Activated CD8-positive, alpha-beta memory T cell treated with anti-CD3 and anti-CD28 coated beads for 36 hours (primary cell): ENCODE measurements around the gene PRRX2. TPM values are rescaled to one million over a fixed set of nuclear protein-coding genes. Genes with fewer than 3 reads are reported as not detected.

Experiments used
- CTCF ChIA-PET: fragments of 350-600 bp; sonication (Branson Sonifier 250); formaldehyde crosslinking; loops from one replicate; lab custom pipeline; 2021; ENCODE audit warnings: antibody characterized with exemption; lab: Charles Lee
- POLR2A ChIA-PET: fragments of 350-600 bp; sonication (Branson Sonifier 250); formaldehyde crosslinking; loops from one replicate; lab custom pipeline; 2021; ENCODE audit warnings: antibody characterized with exemption; lab: Charles Lee
- total RNA-seq, 2 experiments: library from RNA; stranded (reverse); gene quantifications; one replicate each; pipeline ENCODE4 v1.2.3, GENCODE V29; 2021

PRRX2 gene
- total RNA-seq, 2 experiments from 2014 or later = 0.63 to 0.99 TPM

DNA sequence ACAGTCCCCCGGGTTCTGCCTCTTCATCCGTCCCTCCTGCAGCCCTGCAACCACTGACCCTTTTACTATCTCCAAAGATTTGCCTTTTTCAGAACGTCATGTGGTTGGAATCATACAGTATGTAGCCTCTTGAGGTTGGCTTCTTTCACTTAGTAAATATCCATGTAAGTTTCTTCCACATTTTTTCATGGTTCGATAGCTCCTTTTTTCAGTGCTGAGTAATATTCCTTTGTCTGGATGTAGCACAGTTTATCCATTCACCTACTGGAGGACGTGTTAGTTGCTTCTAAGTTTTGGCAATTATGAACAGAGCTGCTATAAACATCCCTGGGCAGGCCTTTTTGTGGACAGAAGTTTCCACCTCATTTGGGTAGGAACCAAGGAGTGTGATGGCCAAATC lies 27.1 kb downstream of the PRRX2 start:
- ChIA-PET CTCF (no interaction called here), POLR2A (no interaction called here)

DNA sequence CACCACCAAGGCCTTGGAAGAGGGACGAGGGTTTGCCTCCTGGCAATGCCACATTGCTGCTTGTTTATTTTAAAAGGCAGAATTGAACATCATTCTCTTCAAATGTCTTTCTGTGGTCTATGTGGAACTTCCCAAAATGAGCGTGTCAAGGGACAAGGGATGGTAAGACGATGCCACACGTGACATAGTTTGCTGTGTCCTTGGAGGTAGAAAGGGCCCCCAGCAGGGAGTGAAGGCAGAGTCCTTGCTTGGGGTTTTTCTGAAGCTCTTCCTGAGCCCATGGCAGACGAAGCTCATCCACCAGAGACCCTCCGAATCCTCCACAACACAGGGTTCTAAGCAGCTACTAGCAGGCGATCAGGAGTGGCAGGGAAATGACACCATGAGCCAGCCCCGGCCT lies 28.3 kb downstream of the PRRX2 start:
- ChIA-PET POLR2A (interaction anchor here (0.6 kb wide), 1 partner anchor 459 kb away, joined by 4 read pairs; no protein-coding TSS in a partner anchor), CTCF (no interaction called here)

GRCh38 chr9:129694243-129694646 lies 28.8 kb downstream of the PRRX2 start:
- POLR2A ChIA-PET = no interaction called here
- CTCF ChIA-PET = no interaction called here

- ChIA-PET CTCF (no interaction called here), POLR2A (interaction anchor here (0.7 kb wide), 1 partner anchor 403 kb away, joined by 3 read pairs; no protein-coding TSS in a partner anchor)
Observed at GRCh38 chr9:129695870-129696269, 30.4 kb downstream of the PRRX2 start.

DNA sequence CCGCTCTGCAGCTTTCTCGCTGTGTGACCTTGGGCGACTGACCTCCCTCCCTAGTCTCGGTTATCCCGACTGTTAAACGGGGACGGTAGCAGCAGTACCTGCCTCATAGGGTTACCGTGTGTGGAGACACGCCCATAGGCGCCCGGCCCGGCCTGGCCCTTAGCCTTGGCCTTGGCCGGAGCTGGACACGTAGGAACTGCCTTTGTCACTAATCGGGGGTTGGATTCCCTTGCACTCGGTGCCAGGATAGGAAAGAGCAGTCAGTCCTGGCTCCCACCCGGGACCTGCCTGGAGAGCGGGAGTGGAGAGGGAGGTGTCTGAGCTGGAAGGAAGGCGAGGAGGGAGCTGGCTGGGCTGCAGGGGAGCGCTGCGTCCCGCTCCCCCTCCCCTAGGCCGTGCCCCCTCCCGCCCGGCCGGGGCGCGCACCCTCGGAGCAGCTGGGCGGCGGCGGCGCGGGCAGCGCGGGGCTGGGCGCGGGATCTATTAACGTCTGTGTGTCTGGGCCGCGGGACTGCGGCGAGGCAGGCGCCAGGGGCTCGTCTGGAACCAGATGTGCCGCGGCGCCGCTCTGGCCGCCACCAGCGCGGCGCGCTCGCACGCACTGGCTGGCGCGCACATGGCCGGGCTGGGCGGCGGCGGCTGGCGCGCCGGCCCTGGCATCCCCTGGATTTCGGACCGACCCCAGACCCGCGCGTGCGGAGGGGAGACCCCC lies 31.7 kb downstream of the PRRX2 start:
- CTCF ChIA-PET = interaction anchor here (0.7 to 1.5 kb wide), 4 partner anchors 41 to 517 kb away, joined by 3 read pairs; no protein-coding TSS in a partner anchor
- POLR2A ChIA-PET = interaction anchor here (0.7 kb wide), 1 partner anchor 616 kb away, joined by 4 read pairs; the partner anchor contains the start of gene DOLPP1

GRCh38 chr9:129697656-129698253 lies 32.3 kb downstream of the PRRX2 start:
- CTCF ChIA-PET = interaction anchor here (0.8 to 1.5 kb wide), 3 partner anchors 40 to 518 kb away, joined by 3 read pairs; no protein-coding TSS in a partner anchor

DNA sequence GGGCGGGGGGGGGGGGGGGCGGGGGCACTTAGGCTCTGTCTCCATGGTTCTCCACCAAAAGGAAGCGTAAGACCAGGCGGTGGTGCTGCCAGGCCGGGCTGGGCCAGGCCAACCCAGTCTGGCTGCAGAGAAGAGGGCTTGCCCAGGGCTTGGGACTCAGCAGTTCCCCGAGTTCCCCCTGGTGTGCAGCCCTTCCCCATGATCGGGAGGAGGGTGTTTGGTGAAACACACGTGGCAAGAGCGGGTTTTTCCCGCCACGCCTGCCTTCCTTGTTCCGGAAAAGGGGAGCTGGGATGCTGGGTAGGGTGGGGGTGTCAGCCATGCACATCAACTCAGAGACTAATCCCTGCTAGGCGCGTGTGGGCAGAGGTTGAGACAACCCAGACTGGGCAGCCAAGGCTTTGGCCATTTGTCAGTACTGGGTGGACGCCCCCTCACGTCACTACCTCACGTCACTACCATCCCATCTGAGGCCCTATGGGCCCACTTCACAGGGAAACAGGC lies 32.9 kb downstream of the PRRX2 start:
- ChIA-PET CTCF (interaction anchor here (0.8 to 1.5 kb wide), 3 partner anchors 40 to 78 kb away, joined by 3 read pairs; partner anchors contain the start of gene C9orf50), POLR2A (interaction anchor here (0.6 kb wide), 1 partner anchor 89 kb away, joined by 3 read pairs; no protein-coding TSS in a partner anchor)

More at GRCh38 chr9:129697656-129698253, 32.3 kb downstream of the PRRX2 start:
- POLR2A ChIA-PET = interaction anchor here (0.6 to 0.7 kb wide), 2 partner anchors 90 to 617 kb away, joined by 3 to 4 read pairs; partner anchors contain the start of gene DOLPP1

GRCh38 chr9:129701054-129701453 lies 35.6 kb downstream of the PRRX2 start:
- CTCF ChIA-PET = no interaction called here
- POLR2A ChIA-PET = no interaction called here

- POLR2A ChIA-PET = no interaction called here
- CTCF ChIA-PET = interaction anchor here (0.9 kb wide), 1 partner anchor 25 kb away, joined by 5 read pairs; no protein-coding TSS in a partner anchor
Observed at GRCh38 chr9:129701549-129701948, 36.1 kb downstream of the PRRX2 start.

- ChIA-PET POLR2A (no interaction called here), CTCF (interaction anchor here (0.9 kb wide), 1 partner anchor 23 kb away, joined by 5 read pairs; no protein-coding TSS in a partner anchor)
Observed at GRCh38 chr9:129702589-129703520, 37.4 kb downstream of the PRRX2 start.

DNA sequence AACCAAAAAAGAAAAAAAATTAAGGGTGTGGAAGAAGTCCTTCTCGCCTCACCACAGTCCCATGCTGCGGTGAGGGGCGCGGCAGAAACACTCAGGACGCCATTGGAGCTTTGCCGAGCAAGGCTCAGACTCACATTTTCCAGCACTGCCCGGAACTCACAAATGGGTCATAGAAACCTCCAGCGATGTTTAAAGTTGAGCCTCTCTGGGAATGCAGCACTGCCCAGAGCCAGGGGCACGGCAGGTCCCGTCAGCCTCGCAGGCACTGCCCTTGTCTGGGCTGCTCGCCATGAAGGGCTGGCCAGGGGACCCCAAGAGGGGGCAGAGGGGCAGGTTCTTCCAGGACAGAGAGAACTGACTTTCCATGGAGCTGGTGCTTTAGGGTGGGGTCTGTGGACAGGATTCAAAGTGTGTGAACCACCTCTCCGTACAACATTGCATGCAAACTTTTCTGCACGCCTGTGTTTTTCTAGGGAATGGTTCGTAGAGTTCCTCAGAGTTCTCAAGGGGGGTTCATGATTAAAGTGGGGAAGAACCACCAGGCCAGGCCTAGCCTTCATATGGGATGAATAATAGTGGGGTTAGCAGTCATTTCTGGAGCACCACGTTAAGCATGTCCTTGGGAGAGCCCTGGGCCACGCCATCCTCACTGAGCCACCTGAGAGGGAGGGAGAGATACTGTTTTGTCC lies 38.4 kb downstream of the PRRX2 start:
- POLR2A ChIA-PET = no interaction called here
- CTCF ChIA-PET = no interaction called here

GRCh38 chr9:129704807-129705206 lies 39.4 kb downstream of the PRRX2 start:
- ChIA-PET CTCF (no interaction called here), POLR2A (no interaction called here)

GRCh38 chr9:129708793-129709192 lies 43.3 kb downstream of the PRRX2 start:
- ChIA-PET CTCF (no interaction called here), POLR2A (no interaction called here)

DNA sequence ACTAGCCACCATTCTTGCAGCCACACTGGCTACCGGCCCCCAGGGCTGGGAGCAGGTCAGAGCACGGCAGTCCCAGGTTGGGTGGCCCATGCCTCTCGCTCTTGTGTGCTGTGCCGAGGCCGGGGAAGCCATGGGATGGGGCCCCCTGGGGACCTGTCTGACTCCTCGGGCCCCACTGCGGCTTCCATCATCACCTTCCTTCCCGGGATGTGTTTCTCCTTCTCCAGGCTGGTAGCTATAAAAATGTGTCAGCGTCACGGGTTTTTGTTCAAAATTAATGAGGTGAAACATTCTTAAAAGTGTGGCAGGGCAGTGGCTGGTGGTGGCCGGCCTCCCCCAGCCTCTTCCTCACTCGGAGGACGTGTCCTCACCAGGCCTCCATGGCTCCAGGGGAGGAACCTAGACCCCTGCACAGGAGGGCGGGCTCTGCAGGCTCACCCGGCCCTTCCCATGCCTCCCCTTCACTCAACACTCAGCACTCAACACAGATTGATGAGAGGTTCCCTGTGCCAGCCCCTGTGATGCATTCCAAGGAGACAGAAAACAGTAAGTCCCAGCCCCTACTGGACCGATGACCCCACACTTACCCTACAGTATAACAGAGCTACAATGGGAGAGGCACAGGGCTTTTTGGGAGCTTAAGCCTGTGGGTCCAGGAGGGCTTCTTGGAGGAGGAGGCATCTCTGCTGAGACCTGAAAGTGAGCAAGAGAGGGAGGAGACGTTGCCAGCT lies 44.2 kb downstream of the PRRX2 start:
- CTCF ChIA-PET = no interaction called here
- POLR2A ChIA-PET = no interaction called here

DNA sequence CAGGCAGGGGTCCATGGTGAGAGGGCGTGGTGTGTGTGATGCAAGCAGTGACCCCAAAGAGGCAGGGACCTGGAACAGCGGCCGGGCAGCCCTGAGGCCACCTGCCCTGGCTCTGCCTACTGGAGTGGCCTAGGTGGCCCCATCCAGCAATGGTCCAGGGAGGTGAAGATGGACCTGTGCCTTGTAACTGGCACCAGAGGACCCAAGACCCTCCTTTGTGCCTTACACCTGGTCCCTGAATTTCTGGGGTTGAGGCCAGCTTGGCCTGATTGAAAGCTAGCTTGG lies 44.7 kb downstream of the PRRX2 start:
- ChIA-PET CTCF (no interaction called here), POLR2A (no interaction called here)

GRCh38 chr9:129712634-129713401 lies 47.4 kb downstream of the PRRX2 start:
- POLR2A ChIA-PET = no interaction called here
- CTCF ChIA-PET = no interaction called here

GRCh38 chr9:129713402-129713679 lies 47.9 kb downstream of the PRRX2 start:
- ChIA-PET CTCF (no interaction called here), POLR2A (no interaction called here)
